ENCODE data around the gene MAGI1. TPM values are rescaled to one million over a fixed set of nuclear protein-coding genes. Genes with fewer than 3 reads are reported as not detected.
"Not testable (repeated sequence)": the region's sequence is repeated elsewhere in the genome, so short reads cannot be mapped to it uniquely, and the experiment has no call there.

MAGI1 gene
- total RNA-seq, 1 experiment from 2014 or later, result 58.2 TPM

DNA sequence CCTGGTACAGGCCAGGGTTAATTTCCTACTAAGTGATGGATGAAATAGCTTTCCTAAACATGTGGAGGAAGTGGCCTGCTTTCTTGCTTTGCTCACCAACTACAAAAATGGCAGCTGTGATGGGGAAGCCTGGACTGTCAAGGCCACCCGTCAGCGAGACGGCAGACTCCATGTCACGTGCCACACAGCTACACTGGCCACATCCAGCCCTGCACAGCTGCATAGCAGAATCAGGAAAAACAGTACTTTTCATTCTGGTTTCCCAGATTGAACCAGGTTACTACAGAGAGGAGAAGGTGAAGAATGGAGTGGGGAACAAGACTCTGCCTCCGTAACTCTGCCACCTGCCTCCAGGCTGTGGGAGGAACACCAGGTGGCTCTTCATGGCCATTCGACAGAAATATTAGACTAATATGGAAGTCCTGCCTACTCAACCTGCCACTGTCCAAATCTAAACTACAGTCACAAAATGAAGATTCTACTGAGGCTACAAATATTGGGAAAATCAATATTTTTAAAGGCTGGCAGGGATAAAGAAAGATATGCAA lies 174.3 kb downstream of the MAGI1 start (continued):
- TF ChIP-seq, protein P1, sequence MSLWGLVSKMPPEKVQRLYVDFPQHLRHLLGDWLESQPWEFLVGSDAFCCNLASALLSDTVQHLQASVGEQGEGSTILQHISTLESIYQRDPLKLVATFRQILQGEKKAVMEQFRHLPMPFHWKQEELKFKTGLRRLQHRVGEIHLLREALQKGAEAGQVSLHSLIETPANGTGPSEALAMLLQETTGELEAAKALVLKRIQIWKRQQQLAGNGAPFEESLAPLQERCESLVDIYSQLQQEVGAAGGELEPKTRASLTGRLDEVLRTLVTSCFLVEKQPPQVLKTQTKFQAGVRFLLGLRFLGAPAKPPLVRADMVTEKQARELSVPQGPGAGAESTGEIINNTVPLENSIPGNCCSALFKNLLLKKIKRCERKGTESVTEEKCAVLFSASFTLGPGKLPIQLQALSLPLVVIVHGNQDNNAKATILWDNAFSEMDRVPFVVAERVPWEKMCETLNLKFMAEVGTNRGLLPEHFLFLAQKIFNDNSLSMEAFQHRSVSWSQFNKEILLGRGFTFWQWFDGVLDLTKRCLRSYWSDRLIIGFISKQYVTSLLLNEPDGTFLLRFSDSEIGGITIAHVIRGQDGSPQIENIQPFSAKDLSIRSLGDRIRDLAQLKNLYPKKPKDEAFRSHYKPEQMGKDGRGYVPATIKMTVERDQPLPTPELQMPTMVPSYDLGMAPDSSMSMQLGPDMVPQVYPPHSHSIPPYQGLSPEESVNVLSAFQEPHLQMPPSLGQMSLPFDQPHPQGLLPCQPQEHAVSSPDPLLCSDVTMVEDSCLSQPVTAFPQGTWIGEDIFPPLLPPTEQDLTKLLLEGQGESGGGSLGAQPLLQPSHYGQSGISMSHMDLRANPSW (CRISPR knock-in tag; conservative IDR thresholded peaks at IDR 0.05; ENCODE audit: low read depth), result no peak
- TF ChIP-seq GTF2I (CRISPR knock-in tag; conservative IDR thresholded peaks at IDR 0.05), result no peak
- TF ChIP-seq IRF2 (CRISPR knock-in tag; IDR thresholded peaks at IDR 0.05; ENCODE audit: borderline replicate concordance, low read depth), result no peak
- TF ChIP-seq NFE2L1 (CRISPR knock-in tag; IDR thresholded peaks at IDR 0.05), result no peak
- TF ChIP-seq, protein P2, sequence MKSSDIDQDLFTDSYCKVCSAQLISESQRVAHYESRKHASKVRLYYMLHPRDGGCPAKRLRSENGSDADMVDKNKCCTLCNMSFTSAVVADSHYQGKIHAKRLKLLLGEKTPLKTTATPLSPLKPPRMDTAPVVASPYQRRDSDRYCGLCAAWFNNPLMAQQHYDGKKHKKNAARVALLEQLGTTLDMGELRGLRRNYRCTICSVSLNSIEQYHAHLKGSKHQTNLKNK (CRISPR knock-in tag; IDR thresholded peaks at IDR 0.05), result no peak
- no peak for TF ChIP-seq ZNF138 (CRISPR knock-in tag; conservative IDR thresholded peaks at IDR 0.05)
- TF ChIP-seq, protein P3, sequence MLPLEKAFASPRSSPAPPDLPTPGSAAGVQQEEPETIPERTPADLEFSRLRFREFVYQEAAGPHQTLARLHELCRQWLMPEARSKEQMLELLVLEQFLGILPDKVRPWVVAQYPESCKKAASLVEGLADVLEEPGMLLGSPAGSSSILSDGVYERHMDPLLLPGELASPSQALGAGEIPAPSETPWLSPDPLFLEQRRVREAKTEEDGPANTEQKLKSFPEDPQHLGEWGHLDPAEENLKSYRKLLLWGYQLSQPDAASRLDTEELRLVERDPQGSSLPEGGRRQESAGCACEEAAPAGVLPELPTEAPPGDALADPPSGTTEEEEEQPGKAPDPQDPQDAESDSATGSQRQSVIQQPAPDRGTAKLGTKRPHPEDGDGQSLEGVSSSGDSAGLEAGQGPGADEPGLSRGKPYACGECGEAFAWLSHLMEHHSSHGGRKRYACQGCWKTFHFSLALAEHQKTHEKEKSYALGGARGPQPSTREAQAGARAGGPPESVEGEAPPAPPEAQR (CRISPR knock-in tag; IDR thresholded peaks at IDR 0.05), result no peak

DNA sequence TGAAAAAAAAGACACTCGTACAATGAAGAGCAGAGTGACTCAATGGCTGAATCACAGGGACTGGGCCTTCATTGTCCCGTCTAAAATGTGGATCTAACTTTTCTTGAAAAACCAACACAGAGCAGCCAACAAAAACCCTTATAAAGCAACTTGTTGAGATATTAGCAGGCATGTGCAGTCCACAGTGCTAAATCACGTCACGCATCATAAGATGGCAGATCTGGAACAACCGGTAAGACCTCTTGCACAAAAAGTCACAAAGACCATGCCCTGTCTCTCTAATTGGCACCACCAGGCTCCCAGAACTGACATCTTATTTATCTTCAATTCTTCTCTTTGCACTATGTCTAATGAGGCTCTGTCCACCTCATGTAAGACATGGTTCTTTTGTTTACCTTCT lies 177.0 kb downstream of the MAGI1 start:
- TF ChIP-seq, protein P1 (CRISPR knock-in tag; conservative IDR thresholded peaks at IDR 0.05; ENCODE audit: low read depth), result no peak
- TF ChIP-seq, protein P4, sequence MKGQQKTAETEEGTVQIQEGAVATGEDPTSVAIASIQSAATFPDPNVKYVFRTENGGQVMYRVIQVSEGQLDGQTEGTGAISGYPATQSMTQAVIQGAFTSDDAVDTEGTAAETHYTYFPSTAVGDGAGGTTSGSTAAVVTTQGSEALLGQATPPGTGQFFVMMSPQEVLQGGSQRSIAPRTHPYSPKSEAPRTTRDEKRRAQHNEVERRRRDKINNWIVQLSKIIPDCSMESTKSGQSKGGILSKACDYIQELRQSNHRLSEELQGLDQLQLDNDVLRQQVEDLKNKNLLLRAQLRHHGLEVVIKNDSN (CRISPR knock-in tag; IDR thresholded peaks at IDR 0.05), result no peak
- TF ChIP-seq OVOL2 (CRISPR knock-in tag; IDR thresholded peaks at IDR 0.05; ENCODE audit: borderline replicate concordance), result no peak
- CTCF ChIA-PET, result no interaction called here
- Mint-ChIP-seq H3K36me3 (no peaks in the 10 kb centered on the region), H3K4me3 (no peak overlapping the region), H3K27ac (no peak overlapping the region), H3K27me3 (ENCODE audit: low read depth) (no peaks in the 10 kb centered on the region), H3K4me1 (peaks cover 13% of the 10 kb centered on the region), H3K9me3 (no peaks in the 10 kb centered on the region)
- no peak for DNase-seq (ENCODE audit: low spot score)
- no peak for ATAC-seq
- POLR2A ChIA-PET, result no interaction called here

DNA sequence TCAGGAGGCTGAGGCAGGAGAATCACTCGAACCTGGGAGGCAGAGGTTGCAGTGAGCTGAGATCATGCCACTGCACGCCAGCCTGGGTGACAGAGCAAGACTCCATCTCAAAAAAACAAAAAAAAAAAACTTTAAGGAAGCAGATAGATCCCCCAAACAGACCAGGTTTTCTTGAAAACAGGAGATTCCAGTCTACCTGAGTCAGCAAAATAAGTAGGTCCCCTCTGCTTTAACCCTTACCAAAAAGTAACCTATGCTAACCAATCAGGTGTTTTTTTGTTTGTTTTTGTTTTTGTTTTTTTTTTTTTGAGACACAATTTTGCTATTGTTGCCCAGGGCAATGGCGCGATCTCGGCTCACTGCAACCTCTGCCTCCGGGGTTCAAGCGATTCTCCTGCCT lies 179.1 kb downstream of the MAGI1 start:
- H3K9me3 Mint-ChIP-seq; H3K27me3 Mint-ChIP-seq (ENCODE audit: low read depth); ATAC-seq; DNase-seq (ENCODE audit: low spot score); H3K4me3 Mint-ChIP-seq; POLR2A ChIA-PET; H3K27ac Mint-ChIP-seq; CTCF ChIA-PET; H3K36me3 Mint-ChIP-seq: not testable (repeated sequence)
- peaks cover 26% of the 10 kb centered on the region for H3K4me1 Mint-ChIP-seq

DNA sequence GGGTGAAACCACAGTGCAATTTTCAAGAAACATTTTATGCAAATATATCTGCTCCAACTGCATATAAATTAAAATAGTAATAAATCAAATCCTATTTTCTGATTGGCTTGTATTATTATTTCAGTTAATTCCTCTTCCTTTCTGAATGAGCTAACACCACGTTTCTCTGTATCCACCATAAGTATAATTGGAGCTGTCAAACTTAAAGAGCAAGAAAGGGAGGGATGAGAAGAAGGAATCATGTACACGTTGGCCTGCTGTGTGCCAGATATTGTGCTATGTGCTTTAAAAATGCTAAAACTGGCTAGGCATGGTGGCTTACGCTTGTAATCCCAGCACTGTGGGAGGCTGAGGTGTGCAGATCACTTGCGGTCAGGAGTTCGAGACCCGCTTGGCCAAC lies 180.0 kb downstream of the MAGI1 start:
- H3K9me3 Mint-ChIP-seq, result no peaks in the 10 kb centered on the region
- ATAC-seq (no peak), DNase-seq (ENCODE audit: low spot score) (no peak)
- no peak overlapping the region for H3K27ac Mint-ChIP-seq
- peaks cover 31% of the 10 kb centered on the region for H3K4me1 Mint-ChIP-seq
- TF ChIP-seq CREB1 (CRISPR knock-in tag; IDR thresholded peaks at IDR 0.05) (no peak), ESRRA (CRISPR knock-in tag; IDR thresholded peaks at IDR 0.05; ENCODE audit: borderline replicate concordance) (no peak), IRF2 (CRISPR knock-in tag; IDR thresholded peaks at IDR 0.05; ENCODE audit: borderline replicate concordance, low read depth) (no peak), EMX1 (CRISPR knock-in tag; IDR thresholded peaks at IDR 0.05) (no peak), ZNF416 (CRISPR knock-in tag; IDR thresholded peaks at IDR 0.05) (no peak), ZBTB21 (CRISPR knock-in tag; IDR thresholded peaks at IDR 0.05; ENCODE audit: borderline replicate concordance) (no peak), RORB (CRISPR knock-in tag; IDR thresholded peaks at IDR 0.05) (no peak)
- TF ChIP-seq, protein P5, sequence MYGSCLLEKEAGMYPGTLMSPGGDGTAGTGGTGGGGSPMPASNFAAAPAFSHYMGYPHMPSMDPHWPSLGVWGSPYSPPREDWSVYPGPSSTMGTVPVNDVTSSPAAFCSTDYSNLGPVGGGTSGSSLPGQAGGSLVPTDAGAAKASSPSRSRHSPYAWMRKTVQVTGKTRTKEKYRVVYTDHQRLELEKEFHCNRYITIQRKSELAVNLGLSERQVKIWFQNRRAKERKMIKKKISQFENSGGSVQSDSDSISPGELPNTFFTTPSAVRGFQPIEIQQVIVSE (CRISPR knock-in tag; IDR thresholded peaks at IDR 0.05; ENCODE audit: borderline replicate concordance), result no peak
- TF ChIP-seq, protein P4 (CRISPR knock-in tag; IDR thresholded peaks at IDR 0.05), result no peak
- CTCF ChIA-PET, result no interaction called here
- H3K27me3 Mint-ChIP-seq (ENCODE audit: low read depth), result no peaks in the 10 kb centered on the region
- POLR2A ChIA-PET, result no interaction called here
- H3K4me3 Mint-ChIP-seq, result no peak overlapping the region
- H3K36me3 Mint-ChIP-seq, result no peaks in the 10 kb centered on the region

Data from WTC11 (cell line).